Astrocyte (in vitro differentiated cells and primary cell): ENCODE results near the gene MBD5.

Source experiments
- EZH2 ChIP-seq: IDR thresholded peaks from 2 replicates; pipeline ENCODE4 v1.6.1; 2012; ENCODE audit warnings: mild to moderate bottlenecking, low read length, inconsistent platforms; ENCODE audit not compliant: insufficient read depth
- TF ChIP-seq, protein P1 (sequence below): IDR thresholded peaks from 2 replicates; pipeline ENCODE4 v1.5.1; 2011; ENCODE audit warnings: low read depth, mild to moderate bottlenecking, inconsistent platforms, low read length, moderate library complexity; ENCODE audit not compliant: insufficient read depth

DNA sequence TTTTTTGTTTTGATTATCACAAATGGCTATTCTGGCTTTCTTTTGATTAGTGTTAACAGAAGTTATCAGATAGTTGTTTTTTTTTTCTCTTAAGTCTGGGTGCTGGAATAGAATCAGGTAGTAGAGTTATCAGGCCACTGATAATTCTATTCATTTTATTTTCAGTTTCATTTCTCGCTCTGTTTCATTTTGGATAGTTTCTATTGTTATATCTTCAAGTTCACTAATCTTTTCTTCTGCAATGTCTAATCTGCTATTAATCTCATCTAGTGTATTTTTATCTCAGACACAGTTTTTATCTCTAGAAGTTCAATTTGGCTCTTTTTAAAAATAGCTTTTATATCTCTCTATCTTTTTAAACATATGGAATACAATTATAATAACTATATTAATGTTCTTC is 381.9 kb downstream of the MBD5 start:
- TF ChIP-seq, protein P1, sequence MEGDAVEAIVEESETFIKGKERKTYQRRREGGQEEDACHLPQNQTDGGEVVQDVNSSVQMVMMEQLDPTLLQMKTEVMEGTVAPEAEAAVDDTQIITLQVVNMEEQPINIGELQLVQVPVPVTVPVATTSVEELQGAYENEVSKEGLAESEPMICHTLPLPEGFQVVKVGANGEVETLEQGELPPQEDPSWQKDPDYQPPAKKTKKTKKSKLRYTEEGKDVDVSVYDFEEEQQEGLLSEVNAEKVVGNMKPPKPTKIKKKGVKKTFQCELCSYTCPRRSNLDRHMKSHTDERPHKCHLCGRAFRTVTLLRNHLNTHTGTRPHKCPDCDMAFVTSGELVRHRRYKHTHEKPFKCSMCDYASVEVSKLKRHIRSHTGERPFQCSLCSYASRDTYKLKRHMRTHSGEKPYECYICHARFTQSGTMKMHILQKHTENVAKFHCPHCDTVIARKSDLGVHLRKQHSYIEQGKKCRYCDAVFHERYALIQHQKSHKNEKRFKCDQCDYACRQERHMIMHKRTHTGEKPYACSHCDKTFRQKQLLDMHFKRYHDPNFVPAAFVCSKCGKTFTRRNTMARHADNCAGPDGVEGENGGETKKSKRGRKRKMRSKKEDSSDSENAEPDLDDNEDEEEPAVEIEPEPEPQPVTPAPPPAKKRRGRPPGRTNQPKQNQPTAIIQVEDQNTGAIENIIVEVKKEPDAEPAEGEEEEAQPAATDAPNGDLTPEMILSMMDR = no peak
- no peak for TF ChIP-seq EZH2
